Gastroesophageal sphincter (tissue), 3 donors: ENCODE results near the gene CPM.

ENCODE experiments used
- EP300 ChIP-seq: sonication (generic); formaldehyde crosslinking; IDR thresholded peaks from one replicate; pipeline ENCODE4 v1.6.1; 2017; ENCODE audit warnings: antibody characterized with exemption, mild to moderate bottlenecking
- POLR2A ChIP-seq, 2 donors: fragments of 450-650 bp; IDR thresholded peaks; one replicate each; pipeline ENCODE4 v1.6.1; 2017; ENCODE audit warnings: antibody characterized with exemption in 2 of 2, mild to moderate bottlenecking in 2 of 2, moderate library complexity in 1 of 2
- POLR2AphosphoS5 ChIP-seq: sonication (generic); formaldehyde crosslinking; IDR thresholded peaks from one replicate; pipeline ENCODE4 v1.6.1; 2017; ENCODE audit warnings: antibody characterized with exemption
- TF ChIP-seq, protein P1 (sequence below), 4 experiments: fragments of 200-600 bp in 2 of 4; fragments of 450-650 bp in 2 of 4; sonication (generic) in 1 of 4; IDR thresholded peaks; one replicate each; pipeline ENCODE4 v1.5.1; 2017 to 2019; ENCODE audit warnings: antibody characterized with exemption in 4 of 4, mild to moderate bottlenecking in 2 of 4, moderate library complexity in 2 of 4

DNA sequence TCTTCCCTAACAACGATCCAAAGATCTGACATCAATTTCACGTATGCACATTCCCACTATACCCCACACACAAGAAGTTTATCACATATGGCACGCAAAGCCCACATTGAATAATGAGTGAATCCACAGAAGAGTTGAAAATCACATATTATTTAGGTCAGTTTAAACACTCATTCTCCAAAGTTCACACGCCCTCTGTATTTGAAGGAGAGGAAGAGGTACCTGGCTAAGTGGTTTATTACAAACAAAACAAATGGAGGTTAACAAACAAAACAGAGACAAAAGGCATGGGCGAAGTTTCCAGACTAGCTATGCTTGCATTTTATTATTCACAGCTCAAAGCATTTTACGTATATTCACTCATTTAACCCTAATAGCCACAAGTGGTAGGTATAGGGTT lies 41.8 kb downstream of the CPM start:
- TF ChIP-seq POLR2AphosphoS5, result no peak
- TF ChIP-seq POLR2A (IDR thresholded peaks at IDR 0.05), result no peak
- no peak for TF ChIP-seq EP300
- TF ChIP-seq, protein P1, sequence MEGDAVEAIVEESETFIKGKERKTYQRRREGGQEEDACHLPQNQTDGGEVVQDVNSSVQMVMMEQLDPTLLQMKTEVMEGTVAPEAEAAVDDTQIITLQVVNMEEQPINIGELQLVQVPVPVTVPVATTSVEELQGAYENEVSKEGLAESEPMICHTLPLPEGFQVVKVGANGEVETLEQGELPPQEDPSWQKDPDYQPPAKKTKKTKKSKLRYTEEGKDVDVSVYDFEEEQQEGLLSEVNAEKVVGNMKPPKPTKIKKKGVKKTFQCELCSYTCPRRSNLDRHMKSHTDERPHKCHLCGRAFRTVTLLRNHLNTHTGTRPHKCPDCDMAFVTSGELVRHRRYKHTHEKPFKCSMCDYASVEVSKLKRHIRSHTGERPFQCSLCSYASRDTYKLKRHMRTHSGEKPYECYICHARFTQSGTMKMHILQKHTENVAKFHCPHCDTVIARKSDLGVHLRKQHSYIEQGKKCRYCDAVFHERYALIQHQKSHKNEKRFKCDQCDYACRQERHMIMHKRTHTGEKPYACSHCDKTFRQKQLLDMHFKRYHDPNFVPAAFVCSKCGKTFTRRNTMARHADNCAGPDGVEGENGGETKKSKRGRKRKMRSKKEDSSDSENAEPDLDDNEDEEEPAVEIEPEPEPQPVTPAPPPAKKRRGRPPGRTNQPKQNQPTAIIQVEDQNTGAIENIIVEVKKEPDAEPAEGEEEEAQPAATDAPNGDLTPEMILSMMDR (IDR thresholded peaks at IDR 0.05), result no peak
